PFSK-1 (cell line): ENCODE measurements around the gene PSKH1.

Experiments
- FOXP2 ChIP-seq: optimal IDR thresholded peaks from 2 replicates; pipeline ENCODE3; 2011; ENCODE audit warnings: borderline replicate concordance, control low read depth, inconsistent platforms; ENCODE audit not compliant: insufficient read depth; ENCODE audit errors: extremely low read length, extremely low read depth
- POLR2AphosphoS5 ChIP-seq: IDR thresholded peaks from 2 replicates; pipeline ENCODE4 v1.6.1; 2012; ENCODE audit warnings: low read depth, mild to moderate bottlenecking, control low read depth, low read length, moderate library complexity
- SIN3A ChIP-seq: IDR thresholded peaks from 2 replicates; pipeline ENCODE4 v1.6.1; 2012; ENCODE audit warnings: mild to moderate bottlenecking, low read length, moderate library complexity, borderline replicate concordance; ENCODE audit not compliant: insufficient read depth
- TAF1 ChIP-seq: IDR thresholded peaks from 2 replicates; pipeline ENCODE4 v1.6.1; 2012; ENCODE audit warnings: low read length, control low read depth, borderline replicate concordance; ENCODE audit not compliant: insufficient read depth
- TF ChIP-seq, protein P1 (sequence below), 2 experiments: IDR thresholded peaks; 2 replicates each; pipeline versions ENCODE4 v1.6.1 to v1.8.0; 2011 to 2012; ENCODE audit warnings: low read depth in 2 of 2, low read length in 2 of 2, control low read depth in 1 of 2, inconsistent platforms in 1 of 2, mild to moderate bottlenecking in 1 of 2, moderate library complexity in 1 of 2; ENCODE audit not compliant: insufficient read depth in 1 of 2

Gene PSKH1

GRCh38 chr16:67928561-67929364 lies 35.7 kb downstream of the PSKH1 start:
- TF ChIP-seq SIN3A = no peak
- peak; percentile 43 for TF ChIP-seq FOXP2

DNA sequence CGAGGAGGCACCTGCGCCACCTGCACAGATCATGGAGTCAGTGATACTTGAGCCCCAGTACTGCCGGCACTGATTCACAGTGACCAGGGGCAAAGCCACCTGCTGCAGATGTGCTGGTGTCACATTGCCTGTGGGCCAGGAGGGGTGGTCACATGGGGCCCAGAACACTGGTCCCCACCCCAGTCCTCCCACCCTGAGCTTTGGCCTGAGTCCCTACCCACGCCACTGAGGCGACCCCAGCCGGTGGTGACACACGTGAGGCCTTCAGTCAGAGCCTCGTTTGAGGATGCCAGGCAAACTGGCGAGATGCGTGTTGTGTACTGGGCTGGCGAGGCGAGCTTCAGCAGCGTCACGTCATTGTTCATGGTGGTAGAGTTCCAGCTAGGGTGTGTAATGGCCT lies 37.1 kb downstream of the PSKH1 start:
- TF ChIP-seq TAF1 (no peak), POLR2AphosphoS5 (no peak), FOXP2 (no peak), SIN3A (no peak)
- TF ChIP-seq, protein P1, sequence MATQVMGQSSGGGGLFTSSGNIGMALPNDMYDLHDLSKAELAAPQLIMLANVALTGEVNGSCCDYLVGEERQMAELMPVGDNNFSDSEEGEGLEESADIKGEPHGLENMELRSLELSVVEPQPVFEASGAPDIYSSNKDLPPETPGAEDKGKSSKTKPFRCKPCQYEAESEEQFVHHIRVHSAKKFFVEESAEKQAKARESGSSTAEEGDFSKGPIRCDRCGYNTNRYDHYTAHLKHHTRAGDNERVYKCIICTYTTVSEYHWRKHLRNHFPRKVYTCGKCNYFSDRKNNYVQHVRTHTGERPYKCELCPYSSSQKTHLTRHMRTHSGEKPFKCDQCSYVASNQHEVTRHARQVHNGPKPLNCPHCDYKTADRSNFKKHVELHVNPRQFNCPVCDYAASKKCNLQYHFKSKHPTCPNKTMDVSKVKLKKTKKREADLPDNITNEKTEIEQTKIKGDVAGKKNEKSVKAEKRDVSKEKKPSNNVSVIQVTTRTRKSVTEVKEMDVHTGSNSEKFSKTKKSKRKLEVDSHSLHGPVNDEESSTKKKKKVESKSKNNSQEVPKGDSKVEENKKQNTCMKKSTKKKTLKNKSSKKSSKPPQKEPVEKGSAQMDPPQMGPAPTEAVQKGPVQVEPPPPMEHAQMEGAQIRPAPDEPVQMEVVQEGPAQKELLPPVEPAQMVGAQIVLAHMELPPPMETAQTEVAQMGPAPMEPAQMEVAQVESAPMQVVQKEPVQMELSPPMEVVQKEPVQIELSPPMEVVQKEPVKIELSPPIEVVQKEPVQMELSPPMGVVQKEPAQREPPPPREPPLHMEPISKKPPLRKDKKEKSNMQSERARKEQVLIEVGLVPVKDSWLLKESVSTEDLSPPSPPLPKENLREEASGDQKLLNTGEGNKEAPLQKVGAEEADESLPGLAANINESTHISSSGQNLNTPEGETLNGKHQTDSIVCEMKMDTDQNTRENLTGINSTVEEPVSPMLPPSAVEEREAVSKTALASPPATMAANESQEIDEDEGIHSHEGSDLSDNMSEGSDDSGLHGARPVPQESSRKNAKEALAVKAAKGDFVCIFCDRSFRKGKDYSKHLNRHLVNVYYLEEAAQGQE (IDR thresholded peaks at IDR 0.05; ENCODE audit: insufficient read depth in 1 of 2, low read depth in 2 of 2, low read length in 2 of 2) = no peak

- TF ChIP-seq, protein P1 (IDR thresholded peaks at IDR 0.05; ENCODE audit: insufficient read depth in 1 of 2, low read depth in 2 of 2, low read length in 2 of 2) = no peak
These were observed 37.7 kb downstream of the PSKH1 start for GRCh38 chr16:67930678-67931211.

DNA sequence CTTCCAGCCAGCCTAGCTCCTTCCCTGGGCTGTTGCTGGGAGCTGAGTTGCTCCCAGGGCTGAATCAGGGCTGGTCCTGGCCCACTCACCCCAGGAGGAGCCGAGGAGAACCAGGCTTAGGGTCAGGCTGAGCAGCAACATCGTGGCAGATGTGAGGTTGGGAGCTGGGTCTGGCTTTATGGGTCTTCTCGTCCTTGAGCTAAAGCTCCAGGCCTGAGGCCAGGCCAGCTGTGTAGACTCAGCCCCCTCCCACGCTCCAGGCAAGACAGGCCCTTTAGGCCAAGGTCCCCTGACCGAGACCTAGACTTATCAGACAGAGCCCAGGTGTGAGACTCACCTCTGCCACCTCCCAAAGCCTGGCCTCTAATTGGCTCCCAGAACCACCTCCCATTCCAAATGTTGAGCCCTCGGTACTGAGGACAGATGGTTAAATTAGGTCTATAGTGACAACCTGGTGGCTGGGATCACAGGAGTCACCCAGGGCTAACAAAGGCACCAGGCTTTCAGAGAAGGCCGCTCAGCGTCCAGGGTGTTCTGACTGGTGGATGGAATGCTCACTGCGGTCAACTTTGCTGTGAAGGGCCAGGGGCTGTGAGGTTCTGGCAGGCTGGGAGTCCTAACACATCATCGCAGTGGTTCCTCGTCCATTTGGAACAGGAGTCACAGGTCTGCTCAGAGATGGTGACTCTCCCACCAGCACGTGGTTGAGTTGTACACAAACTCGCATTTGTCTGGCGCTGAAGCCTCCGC lies 38.8 kb downstream of the PSKH1 start, which contains the start of gene CTRL:
TSS of gene CTRL (minus strand) at position 151 of the 750 bp plus-strand sequence. CDS start at position 141, 10 bp downstream.
- no peak for TF ChIP-seq FOXP2
- no peak for TF ChIP-seq TAF1
- TF ChIP-seq, protein P1 (IDR thresholded peaks at IDR 0.05; ENCODE audit: insufficient read depth in 1 of 2, low read depth in 2 of 2, low read length in 2 of 2) = no peak
- no peak for TF ChIP-seq SIN3A
- no peak for TF ChIP-seq POLR2AphosphoS5

GRCh38 chr16:67932462-67932840 lies 39.4 kb downstream of the PSKH1 start:
- TF ChIP-seq TAF1 (no peak), SIN3A (no peak), FOXP2 (no peak), POLR2AphosphoS5 (no peak)
- TF ChIP-seq, protein P1 (IDR thresholded peaks at IDR 0.05; ENCODE audit: insufficient read depth in 1 of 2, low read depth in 2 of 2, low read length in 2 of 2) = no peak
